H9 (cell line): Measurements from ENCODE around the gene TOM1L2. TPM values are rescaled to one million over a fixed set of nuclear protein-coding genes. Genes with fewer than 3 reads are reported as not detected.

Experiments
- DNase-seq: peaks from one replicate; pipeline ENCODE4 v3.0.0-alpha.2; 2017
- H2AFZ ChIP-seq: one replicate; pipeline ENCODE4 v1.6.1; 2013; ENCODE audit warnings: mild to moderate bottlenecking, low read length, control low read depth, moderate library complexity
- H2AK5ac ChIP-seq: 2 replicates; pipeline ENCODE4 v1.6.1; 2013; ENCODE audit warnings: low read length, control low read depth, mixed read lengths; ENCODE audit not compliant: insufficient read length
- H2BK120ac ChIP-seq: one replicate; pipeline ENCODE4 v1.6.1; 2013; ENCODE audit warnings: low read depth, mild to moderate bottlenecking, low read length, control low read depth, inconsistent platforms; ENCODE audit not compliant: poor library complexity, severe bottlenecking
- H2BK12ac ChIP-seq: 2 replicates; pipeline ENCODE4 v1.6.1; 2013; ENCODE audit warnings: low read length, control low read depth, mixed read lengths, low read depth; ENCODE audit not compliant: insufficient read length
- H2BK15ac ChIP-seq: 2 replicates; pipeline ENCODE4 v1.6.1; 2013; ENCODE audit warnings: low read depth, low read length, control low read depth
- H2BK20ac ChIP-seq: one replicate; pipeline ENCODE4 v1.6.1; 2013; ENCODE audit warnings: low read depth, mild to moderate bottlenecking, low read length, control low read depth, inconsistent platforms; ENCODE audit not compliant: poor library complexity, severe bottlenecking
- H2BK5ac ChIP-seq: 2 replicates; pipeline ENCODE4 v1.6.1; 2013; ENCODE audit warnings: low read length, control low read depth, mixed read lengths; ENCODE audit not compliant: insufficient read length
- H3K14ac ChIP-seq: 2 replicates; pipeline ENCODE4 v1.6.1; 2013; ENCODE audit warnings: low read length, control low read depth; ENCODE audit not compliant: insufficient read depth
- H3K18ac ChIP-seq: 2 replicates; pipeline ENCODE4 v1.6.1; 2013; ENCODE audit warnings: low read depth, mild to moderate bottlenecking, mixed read lengths, low read length, control low read depth; ENCODE audit not compliant: insufficient read length
- H3K23ac ChIP-seq: 2 replicates; pipeline ENCODE4 v1.6.1; 2013; ENCODE audit warnings: low read length, control low read depth, mixed read lengths, low read depth; ENCODE audit not compliant: insufficient read length
- H3K23me2 ChIP-seq: 2 replicates; pipeline ENCODE4 v1.6.1; 2013; ENCODE audit warnings: low read depth, mild to moderate bottlenecking, mixed read lengths, low read length, control low read depth; ENCODE audit not compliant: insufficient read length, poor library complexity, severe bottlenecking
- H3K27ac ChIP-seq: 2 replicates; pipeline ENCODE4 v1.5.1; 2013; ENCODE audit warnings: low read length, control low read depth, mixed read lengths, low read depth; ENCODE audit not compliant: insufficient read length
- H3K27me3 ChIP-seq: 2 replicates; pipeline ENCODE4 v1.6.1; 2013; ENCODE audit warnings: low read length, control low read depth, inconsistent platforms; ENCODE audit not compliant: insufficient read depth
- H3K4ac ChIP-seq: 2 replicates; pipeline ENCODE4 v1.6.1; 2013; ENCODE audit warnings: low read depth, mild to moderate bottlenecking, control low read depth, inconsistent platforms, low read length, moderate library complexity
- H3K4me1 ChIP-seq: 2 replicates; pipeline ENCODE4 v1.6.1; 2013; ENCODE audit warnings: low read length, control low read depth, inconsistent platforms; ENCODE audit not compliant: insufficient read depth
- H3K4me2 ChIP-seq: 2 replicates; pipeline ENCODE4 v1.6.1; 2013; ENCODE audit warnings: low read length, control low read depth, mixed read lengths; ENCODE audit not compliant: insufficient read length, insufficient read depth
- H3K56ac ChIP-seq: 2 replicates; pipeline ENCODE4 v1.6.1; 2013; ENCODE audit warnings: low read depth, mild to moderate bottlenecking, mixed read lengths, low read length, control low read depth; ENCODE audit not compliant: insufficient read length
- H3K79me1 ChIP-seq: 2 replicates; pipeline ENCODE4 v1.6.1; 2013; ENCODE audit warnings: low read depth, mild to moderate bottlenecking, moderate library complexity, low read length, control low read depth, inconsistent platforms; ENCODE audit not compliant: insufficient read depth, poor library complexity, severe bottlenecking
- H3K79me2 ChIP-seq: 2 replicates; pipeline ENCODE4 v1.6.1; 2013; ENCODE audit warnings: low read length, control low read depth, inconsistent platforms; ENCODE audit not compliant: insufficient read depth
- H3K9ac ChIP-seq: 2 replicates; pipeline ENCODE4 v1.6.1; 2013; ENCODE audit warnings: low read length, control low read depth, mixed read lengths; ENCODE audit not compliant: insufficient read length; ENCODE audit errors: extremely low read depth
- H3K9me3 ChIP-seq: one replicate; pipeline ENCODE4 v1.6.1; 2013; ENCODE audit warnings: low read depth, low read length, inconsistent platforms; ENCODE audit not compliant: control insufficient read depth
- H3T11ph ChIP-seq: one replicate; pipeline ENCODE4 v1.6.1; 2013; ENCODE audit warnings: mild to moderate bottlenecking, low read length, control low read depth, inconsistent platforms
- H4K20me1 ChIP-seq: one replicate; pipeline ENCODE4 v1.6.1; 2013; ENCODE audit not compliant: control insufficient read depth, insufficient read length, insufficient read depth
- H4K5ac ChIP-seq: 2 replicates; pipeline ENCODE4 v1.6.1; 2013; ENCODE audit warnings: low read depth, mild to moderate bottlenecking, mixed read lengths, low read length, control low read depth; ENCODE audit not compliant: insufficient read length
- H4K8ac ChIP-seq: replicated peaks from 2 replicates; pipeline ENCODE4 v1.6.1; 2013; ENCODE audit warnings: low read length, control low read depth, mixed read lengths, low read depth; ENCODE audit not compliant: insufficient read length
- H4K91ac ChIP-seq: 2 replicates; pipeline ENCODE4 v1.6.1; 2013; ENCODE audit warnings: low read depth, mild to moderate bottlenecking, moderate library complexity, mixed read lengths, low read length, control low read depth; ENCODE audit not compliant: insufficient read length
- H3K27ac Mint-ChIP-seq, 3 experiments: 2 replicates in 2 of 3; 3 replicates in 1 of 3; pipeline ENCODE4 v1.8.0; 2020 to 2021; ENCODE audit warnings: mixed read lengths in 3 of 3, mild to moderate bottlenecking in 1 of 3, moderate library complexity in 1 of 3
- H3K27me3 Mint-ChIP-seq: 2 replicates; pipeline ENCODE4 v1.8.0; 2021; ENCODE audit warnings: low read depth, mild to moderate bottlenecking, moderate library complexity, mixed read lengths
- H3K36me3 Mint-ChIP-seq, 3 experiments: 2 replicates in 2 of 3; 3 replicates in 1 of 3; pipeline ENCODE4 v1.8.0; 2020 to 2021; ENCODE audit warnings: low read depth in 3 of 3, mixed read lengths in 3 of 3; ENCODE audit not compliant: insufficient read depth in 1 of 3
- H3K4me1 Mint-ChIP-seq, 2 experiments: 2 replicates each; pipeline ENCODE4 v1.8.0; 2020; ENCODE audit warnings: mixed read lengths in 2 of 2
- H3K4me3 Mint-ChIP-seq, 2 experiments: 2 replicates in 1 of 2; 3 replicates in 1 of 2; pipeline ENCODE4 v1.8.0; 2020 to 2021; ENCODE audit warnings: mild to moderate bottlenecking in 2 of 2, mixed read lengths in 2 of 2, moderate library complexity in 1 of 2
- H3K9me3 Mint-ChIP-seq, 2 experiments: 2 replicates in 1 of 2; 3 replicates in 1 of 2; pipeline ENCODE4 v1.8.0; 2020; ENCODE audit warnings: mild to moderate bottlenecking in 2 of 2, mixed read lengths in 2 of 2, moderate library complexity in 1 of 2
- CTCF ChIP-seq: fragments of 200-600 bp; sonication (generic); conservative IDR thresholded peaks from 3 replicates; pipeline ENCODE4 v1.8.0; 2021; ENCODE audit warnings: antibody characterized with exemption, mild to moderate bottlenecking
- WGBS: extraction: QIAGEN DNeasy Blood & Tissue Kit; methylation state at CpG from one replicate; pipeline ENCODE4 v1.1.7; 2013; ENCODE audit warnings: missing lambda C conversion rate, low lambda C conversion rate, mixed read lengths; ENCODE audit not compliant: insufficient read length; ENCODE audit errors: extremely low coverage; 5-methylcytosine and 5-hydroxymethylcytosine counted together
- total RNA-seq: library from RNA; stranded (reverse); gene quantifications from 2 replicates; pipeline ENCODE4 v1.2.1, GENCODE V29; 2021

TOM1L2 gene
- total RNA-seq, 1 experiment from 2014 or later = 4.6 TPM

GRCh38 chr17:17835415-17836249, 136.6 kb downstream of the TOM1L2 start:
- Mint-ChIP-seq H3K27me3 (no peaks in the 10 kb centered on the region), H3K4me3 (peak overlapping the region; percentile 76 to 87), H3K4me1 (peaks cover 58 to 70% of the 10 kb centered on the region in 2 experiments), H3K36me3 (peaks cover 8 to 36% (median 29%) of the 10 kb centered on the region in 3 experiments), H3K27ac (peak overlapping the region; percentile 42 to 96 (median 93)), H3K9me3 (no peaks in the 10 kb centered on the region; a peak in 2 of 5 replicates)
- Histone ChIP-seq H3K79me1 (peaks cover 5% of the 10 kb centered on the region), H4K91ac (no peak overlapping the region), H3K4ac (no peak overlapping the region), H3K27me3 (no peaks in the 10 kb centered on the region), H3K4me1 (peaks cover 10% of the 10 kb centered on the region; the same call in 1 of the 2 replicates), H2AK5ac (no peak overlapping the region), H3K9me3 (no peaks in the 10 kb centered on the region), H2BK120ac (no peak overlapping the region), H2BK20ac (no peak overlapping the region), H4K8ac (no peak overlapping the region), H3K23me2 (peaks cover 13% of the 10 kb centered on the region), H3K27ac (no peak overlapping the region), H3K23ac (no peak overlapping the region), H4K5ac (no peak overlapping the region), H2BK15ac (no peak overlapping the region), H2BK5ac (no peak overlapping the region), H2BK12ac (no peak overlapping the region), H3K79me2 (peaks cover 15% of the 10 kb centered on the region; the same call in 1 of the 2 replicates), H4K20me1 (peaks cover 3% of the 10 kb centered on the region), H3K9ac (peak overlapping the region; percentile 2), H2AFZ (no peak overlapping the region), H3T11ph (no peak overlapping the region), H3K18ac (peak overlapping the region; percentile 5), H3K14ac (peak overlapping the region; percentile 3; the same call in 1 of the 2 replicates), H3K4me2 (peak overlapping the region; percentile 44), H3K56ac (no peak overlapping the region)
- no peak for TF ChIP-seq CTCF
- DNase-seq = no peak
- WGBS = no CpG with 5 or more reads among the region's 25 CpGs
